ENCODE results near the gene APLN.

APLN gene

DNA sequence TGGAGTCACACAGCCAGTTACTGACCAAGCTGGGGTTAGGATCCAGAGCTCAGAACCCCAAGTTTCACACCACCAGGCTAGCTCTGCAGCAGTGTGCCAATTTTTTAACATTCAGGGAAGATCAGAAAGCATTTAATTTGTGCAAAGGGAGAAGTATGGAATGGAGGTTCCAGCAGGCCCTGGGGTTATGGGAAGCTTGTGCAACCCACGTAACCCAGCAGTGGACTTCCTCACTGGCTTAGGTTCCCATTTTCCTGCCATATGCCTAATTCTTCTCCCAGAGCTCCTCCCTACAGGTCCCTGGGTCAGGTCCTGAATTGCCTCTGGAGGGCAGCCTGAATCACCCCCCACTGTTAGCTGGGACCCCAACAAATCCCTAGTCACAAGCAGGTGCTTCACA, 14.0 kb downstream of the APLN start:
- no peak for ATAC-seq

DNA sequence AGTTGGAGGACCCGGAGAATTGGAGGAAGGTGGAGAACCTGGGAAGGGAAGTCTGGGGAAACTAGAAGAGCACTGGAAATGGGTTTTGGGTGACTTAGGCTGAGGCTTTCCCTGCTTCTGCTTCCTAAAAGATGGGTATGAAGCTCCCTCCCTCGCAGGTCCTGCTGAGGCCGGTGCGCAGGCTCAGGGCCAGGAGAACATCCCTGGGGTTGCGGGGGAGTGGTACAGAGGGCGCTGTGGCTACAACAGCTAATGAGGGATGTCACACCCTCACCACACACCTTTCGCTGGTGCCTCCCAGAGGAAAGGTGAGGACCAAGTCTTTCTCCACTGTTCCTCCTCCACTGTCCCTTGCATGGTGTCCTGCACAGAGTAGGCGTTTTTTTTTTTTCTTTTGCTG, 15.8 kb downstream of the APLN start:
- no peak for ATAC-seq

DNA sequence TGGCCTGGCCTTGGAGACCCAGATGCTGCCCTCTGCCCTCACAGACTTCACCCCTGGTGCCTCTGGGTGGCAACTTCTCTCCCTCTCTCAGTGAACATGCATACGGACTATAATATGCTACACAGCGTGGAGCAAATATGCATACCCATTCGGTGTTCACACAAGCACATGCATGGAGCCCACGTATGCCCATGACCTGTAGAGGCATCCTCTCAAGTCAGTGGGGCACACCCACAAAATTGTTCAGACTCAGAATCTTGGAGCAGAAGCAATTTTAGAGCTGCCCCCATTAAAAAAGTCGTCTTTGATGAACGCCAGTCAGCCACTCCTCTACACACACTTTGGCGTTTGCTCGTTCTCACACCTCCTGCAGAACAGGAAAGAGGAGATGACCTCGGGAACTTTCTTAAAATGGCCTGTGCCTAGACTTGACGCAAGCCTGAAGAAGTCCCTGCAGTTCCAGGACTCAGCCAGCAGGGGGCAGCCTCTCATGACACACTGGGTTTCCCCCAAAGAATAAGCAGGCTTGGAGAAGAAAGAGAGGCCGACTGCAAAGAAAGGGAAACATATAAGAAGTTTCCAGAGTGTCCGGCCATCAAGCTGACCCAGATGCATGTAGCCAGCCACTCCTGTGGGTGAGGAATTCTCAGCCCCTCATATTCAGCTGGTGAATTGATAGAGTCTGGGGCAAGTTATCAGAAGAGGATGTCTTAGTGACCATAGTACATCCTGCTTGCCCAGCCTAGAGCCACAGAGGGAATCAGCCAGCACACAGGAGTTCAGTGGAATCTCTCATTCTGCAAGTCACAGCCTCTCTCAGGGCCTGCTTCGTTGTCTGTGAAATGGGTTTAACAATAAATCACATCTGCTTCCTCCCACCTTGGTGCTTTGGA, 17.3 kb downstream of the APLN start:
- ATAC-seq, result peak; percentile 55 to 60

DNA sequence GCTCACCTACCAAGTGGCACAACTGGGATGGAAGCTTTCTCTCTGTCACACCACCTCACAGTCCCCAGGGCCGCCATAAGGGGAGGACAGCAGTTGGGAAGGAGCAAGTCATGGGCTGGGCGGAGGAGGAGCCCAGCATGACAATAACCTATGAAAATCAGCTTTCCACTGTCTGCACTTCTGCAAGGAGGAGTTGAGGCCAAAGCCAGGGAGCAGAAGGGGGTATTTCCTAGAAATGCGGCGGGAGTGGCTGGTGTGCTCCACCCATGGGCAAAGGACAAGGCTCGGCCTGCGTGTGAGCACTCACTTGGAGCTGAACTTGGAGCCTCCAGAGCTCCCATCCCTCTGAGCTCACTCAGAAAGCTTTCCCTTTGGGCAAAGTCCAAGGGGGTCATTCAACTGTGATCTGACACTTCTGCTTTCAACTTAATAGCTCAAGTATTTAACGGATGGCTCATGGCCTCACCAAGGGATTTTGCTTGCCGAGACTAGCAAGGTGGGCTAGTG, 18.5 kb downstream of the APLN start:
- ATAC-seq, result no peak

DNA sequence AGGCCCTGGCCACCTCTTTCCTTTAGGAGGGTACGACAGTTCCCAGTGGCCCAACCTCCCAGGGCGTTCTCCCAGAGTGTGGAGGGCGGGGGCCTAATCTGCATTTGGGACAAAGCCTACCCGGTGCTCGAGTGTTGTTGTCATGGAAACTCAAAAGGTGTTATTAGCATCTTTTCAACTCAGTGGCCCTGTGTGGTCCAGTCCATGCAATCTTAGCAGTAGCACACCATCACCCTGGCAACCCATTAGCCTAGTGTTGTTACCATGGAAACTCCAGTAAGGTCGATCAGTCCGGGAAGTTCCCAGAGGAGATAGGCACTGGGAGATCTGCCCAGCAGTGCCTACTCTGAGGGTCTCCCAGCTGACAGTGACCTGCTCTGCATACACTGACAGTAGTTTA, 20.2 kb downstream of the APLN start:
- no peak for ATAC-seq

DNA sequence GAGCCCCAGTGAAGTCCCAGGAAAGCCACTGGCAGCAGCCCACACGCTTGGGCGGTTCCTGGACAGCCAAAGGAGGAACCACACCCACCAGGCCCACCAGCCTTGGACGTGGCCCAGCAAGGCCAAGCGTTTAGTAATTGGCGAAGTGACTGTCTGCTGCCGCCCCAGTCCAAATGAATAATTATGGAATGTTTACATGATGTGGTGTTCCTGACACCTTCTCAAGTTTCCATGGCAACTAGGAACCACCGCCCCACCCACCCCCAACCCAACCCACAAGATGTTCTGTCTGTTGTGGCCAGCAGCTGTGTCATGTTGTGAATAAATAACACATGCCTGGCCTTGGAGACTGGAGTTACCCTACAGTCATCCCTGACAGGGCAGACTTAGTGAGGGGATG, 22.3 kb downstream of the APLN start:
- no peak for ATAC-seq

DNA sequence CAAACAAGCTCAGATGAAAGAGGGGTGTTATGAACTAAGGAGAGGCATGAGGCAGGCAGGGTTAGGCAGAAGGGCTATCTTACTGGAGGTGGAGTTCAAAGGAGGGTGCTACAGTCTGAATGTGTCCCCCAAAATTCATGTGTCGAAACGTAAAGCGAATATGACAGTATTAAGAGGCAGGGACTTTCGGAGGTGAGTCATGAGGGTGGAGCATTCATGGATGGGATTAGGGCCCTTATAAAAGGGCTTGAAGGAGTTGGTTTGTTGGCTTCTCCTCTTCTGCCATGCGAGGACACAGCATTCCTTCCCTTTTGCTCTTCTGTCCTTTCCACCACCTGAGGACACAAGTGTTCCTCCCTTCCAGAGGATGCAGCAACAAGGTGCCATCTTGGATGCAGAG, 22.9 kb downstream of the APLN start:
- ATAC-seq, result no peak

DNA sequence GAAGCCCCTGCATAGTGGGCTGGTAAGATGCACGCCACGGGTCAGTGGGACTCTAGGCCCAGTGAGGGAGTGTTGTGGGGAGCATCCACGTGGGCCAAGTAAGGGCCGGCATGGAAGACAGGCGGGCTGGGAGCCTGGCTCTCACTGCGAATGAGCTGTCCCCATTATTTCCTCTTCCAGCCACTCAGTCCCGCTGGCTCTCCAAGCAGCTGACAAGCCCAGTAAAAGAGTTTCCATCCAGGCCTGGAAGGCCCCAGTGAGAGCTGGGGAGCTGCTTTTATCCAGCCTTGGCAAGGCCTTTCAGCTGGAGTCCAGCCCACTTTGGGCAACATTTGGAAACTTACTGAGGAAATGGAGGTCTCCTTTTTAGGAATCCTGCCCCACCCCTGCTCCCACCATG, 24.9 kb downstream of the APLN start:
- ATAC-seq, result no peak

DNA sequence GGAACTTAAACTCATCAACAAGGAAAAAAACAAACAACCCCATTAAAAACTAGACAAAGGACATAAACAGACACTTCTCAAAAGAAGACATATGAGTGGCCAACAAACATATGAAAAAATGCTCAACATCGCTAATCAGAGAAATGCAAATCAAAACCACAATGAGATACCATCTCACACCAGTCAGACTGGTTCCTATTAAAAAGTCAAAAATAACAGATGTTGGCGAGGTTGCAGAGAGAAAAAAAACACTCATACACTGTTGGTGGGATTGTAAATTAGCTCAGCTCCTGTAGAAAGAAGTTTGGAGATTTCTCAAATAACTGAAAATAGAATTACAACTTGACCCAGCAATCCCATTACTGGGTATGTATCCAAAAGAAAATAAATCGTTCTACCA, 28.7 kb downstream of the APLN start:
- ATAC-seq, result no peak

DNA sequence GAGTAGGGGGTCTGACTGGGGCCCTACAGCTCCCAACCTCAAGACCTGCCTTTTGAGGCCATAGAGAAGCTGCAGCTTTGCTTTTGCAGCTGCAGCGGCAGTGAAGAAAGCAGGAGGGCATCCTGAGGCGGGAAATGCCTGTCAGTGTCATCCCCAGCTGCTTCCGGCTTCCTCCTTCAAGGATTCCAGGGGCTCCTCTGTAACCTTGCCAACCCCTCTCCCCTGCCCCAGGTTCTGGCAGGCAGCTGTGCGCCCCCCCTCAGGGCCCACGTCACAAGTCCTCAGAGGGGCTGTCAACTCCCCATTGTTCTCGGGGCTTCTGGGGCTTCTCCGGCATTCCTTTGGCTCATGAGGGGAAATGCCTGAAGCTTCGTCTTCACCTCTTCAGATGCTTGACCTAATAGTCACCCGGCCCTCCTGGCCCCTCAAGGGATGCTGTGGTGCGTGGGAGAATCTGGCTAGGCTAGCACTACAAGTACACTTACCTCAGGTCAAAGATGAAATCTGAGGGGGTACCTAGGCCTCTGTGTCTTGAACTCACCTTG, 31.9 kb downstream of the APLN start:
- ATAC-seq, result no peak

DNA sequence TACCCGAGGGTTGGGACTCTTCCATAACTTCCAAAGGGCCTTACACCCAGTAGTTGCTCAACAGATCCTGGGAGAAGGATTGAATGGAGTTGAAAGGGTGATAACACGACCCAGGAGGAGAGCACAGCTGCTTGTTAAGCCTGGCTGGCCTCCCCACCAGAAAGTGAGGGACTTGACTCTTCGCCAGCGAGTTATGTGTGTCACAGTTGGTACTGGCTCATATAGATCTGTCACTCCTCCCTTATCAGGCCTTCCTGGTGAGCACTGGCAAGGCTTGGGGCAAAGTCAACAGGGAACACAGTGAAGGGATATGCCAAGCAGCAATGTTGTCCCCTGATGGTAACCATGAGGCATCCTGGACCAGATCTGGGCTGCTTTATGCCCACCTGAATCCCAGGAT, 35.8 kb downstream of the APLN start:
- no peak for ATAC-seq

DNA sequence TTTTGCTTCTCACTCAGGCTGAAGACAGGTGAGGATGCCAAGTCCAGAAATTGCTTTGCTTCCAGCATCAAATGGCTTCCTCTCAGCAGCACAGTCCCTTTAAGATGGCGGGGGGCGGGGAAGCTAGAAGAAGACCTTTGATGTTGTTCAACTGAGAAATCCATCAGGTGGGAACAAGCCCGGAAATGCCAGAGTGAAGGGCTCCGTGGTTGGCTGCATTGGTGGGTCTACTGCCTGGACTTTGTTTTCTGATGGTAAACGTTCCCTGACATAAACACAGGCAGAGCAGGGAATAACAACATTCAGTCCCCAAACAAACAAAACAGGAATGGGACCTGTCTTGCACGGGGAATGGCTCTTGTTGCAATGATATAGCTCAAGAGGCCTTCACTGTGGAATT, 37.3 kb downstream of the APLN start:
- ATAC-seq, result no peak

DNA sequence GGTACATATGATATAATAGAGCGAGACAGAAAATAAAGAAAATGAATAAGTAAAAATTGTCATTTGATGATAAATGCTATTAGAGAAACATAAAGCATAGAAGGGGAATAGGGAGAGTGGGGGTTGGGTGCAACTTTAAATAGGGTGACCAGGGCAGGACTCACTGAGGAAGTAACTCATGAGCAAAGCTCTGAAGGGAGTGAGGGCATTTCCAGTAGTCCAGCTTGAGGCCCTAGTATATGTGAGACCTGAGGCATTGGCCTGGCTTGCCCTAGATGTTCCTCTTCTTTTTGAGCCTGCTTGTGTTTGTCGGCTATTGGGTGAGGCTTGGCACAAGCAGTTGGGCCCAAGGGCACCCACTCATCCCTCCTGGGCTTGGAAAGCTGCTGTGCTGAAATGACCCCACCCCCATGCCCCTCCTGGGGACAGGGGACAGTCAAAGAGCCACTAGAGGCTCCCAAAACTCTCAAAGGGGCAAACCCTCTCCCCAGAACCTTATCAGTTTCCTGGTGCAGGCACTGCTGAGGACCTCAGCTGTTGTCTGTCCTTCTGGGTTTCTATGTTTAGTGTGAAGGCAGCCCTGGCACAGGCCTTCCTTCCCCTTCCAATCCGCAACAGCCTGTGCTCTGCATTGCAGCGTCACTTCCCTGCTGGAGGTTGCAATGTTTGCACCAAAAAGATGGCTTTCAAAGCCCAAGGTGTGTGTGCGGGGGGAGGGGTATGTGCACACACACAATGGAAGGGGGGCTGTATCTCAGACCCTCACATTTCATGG, 40.1 kb downstream of the APLN start:
- ATAC-seq, result no peak

DNA sequence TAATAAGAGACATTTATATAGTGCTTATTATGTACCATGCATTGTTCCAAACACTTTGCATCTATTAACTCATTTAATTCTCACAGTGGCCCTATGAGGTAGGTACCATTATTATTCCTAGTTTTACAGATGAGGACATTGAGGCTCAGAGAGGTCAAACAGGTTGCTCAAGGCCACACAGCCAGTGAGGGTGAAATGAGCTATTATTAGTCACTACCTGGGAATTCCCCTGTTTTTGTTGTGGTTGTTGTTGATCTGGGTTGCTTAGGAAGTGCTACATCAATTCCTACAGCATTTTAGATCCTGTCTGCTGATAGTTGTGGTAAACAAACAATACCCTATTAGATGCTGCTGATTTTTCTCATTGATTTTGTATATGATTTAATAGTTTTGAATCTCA, 41.2 kb downstream of the APLN start:
- ATAC-seq, result no peak

DNA sequence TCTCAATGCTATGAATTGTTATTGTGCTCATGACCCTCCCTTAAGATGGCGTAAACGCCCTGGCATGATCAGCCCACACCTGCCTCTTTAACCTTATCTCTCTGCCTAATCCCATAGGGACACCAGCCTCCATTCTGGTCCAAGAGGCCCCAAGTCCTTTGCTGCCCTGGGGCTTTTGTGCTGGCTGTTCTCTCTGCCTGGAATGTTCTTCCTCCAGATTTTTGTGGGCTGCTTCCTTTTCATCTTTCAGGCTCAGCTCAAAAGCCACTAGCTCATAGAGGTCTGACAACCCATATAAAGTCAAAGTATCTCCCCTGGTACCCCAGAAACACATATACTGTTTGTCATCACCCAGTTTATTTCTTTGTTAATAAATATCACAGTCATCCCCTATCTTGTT, 42.4 kb downstream of the APLN start:
- ATAC-seq, result no peak

DNA sequence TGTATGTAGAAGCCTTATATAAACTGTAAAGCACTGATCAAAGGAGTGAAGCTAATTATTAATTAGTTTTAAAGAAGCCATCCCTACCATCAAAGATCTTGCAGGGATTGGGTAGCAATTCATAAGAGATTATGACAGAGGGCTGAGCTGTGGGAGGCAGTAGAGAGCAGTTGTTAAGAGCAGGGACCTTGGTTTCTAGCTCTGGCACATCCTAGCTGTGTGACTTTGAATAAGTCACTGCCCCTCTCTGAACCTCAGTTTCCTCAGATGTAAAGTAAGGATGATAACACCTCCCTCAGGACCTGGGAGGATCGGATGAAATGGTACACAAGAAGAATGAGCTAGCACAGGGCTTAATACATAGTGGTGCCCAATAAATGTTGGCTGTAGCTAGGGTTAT, 45.4 kb downstream of the APLN start:
- ATAC-seq, result no peak

DNA sequence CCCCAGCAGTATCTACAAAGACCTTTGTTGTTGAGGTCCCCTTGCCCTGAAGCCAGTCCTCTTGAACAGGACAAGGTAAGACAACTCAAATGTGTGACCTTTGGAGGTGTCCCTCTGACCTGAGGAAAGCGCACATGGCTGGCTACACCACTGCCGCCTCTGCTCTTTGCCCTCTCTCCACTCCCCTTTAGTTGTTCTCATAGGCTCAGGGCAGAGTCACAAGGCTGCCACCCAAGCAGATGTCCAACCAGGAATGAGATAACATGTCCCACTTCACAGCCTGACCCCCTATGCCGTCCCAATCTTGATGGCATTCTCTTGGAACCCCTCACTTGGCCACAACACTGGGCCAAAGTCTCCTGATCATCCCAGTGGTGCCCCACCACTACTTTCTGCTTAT, 46.3 kb downstream of the APLN start:
- ATAC-seq, result no peak

DNA sequence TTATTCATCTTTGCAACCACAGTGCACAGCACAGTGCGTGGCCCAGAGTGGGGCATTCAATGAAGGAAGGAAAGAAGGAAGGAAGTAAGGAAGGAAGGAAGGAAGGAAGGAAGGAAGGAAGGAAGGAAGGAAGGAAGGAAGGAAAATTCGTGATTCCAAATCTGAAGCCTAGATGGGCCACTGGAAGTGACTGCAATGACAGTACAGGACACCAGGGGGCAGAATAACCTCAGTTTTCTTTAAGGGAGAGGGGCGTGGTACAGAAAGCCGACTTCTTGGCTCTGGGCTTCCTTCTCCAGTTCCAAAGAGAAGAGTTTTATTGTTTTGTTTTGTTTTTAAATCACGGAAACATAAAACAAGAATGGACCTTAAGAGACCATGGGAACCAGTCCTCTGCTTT, 47.8 kb downstream of the APLN start:
- ATAC-seq, result peak in 1 of 2 donors; percentile 46

DNA sequence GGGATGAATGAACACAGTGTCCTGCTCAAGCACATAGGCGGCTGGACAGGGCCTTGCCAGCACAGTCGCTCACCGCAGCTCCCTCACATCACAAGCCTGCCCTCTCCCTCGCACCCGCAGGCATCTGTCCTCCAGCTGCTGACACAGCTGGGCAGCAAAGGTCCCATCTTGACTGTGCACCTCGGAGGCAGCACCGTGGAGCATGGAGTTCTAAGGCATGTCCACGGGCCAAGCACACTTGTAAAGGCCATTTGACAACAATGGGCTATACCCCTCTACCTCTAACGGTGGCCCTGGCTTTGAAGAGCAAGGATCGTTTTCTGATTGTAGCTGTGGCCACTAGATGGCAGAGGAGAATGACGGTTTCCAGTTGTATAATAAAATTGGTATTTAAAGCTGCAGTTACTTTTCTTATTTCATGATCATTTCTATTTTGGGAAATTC, 53.8 kb downstream of the APLN start:
- no peak for ATAC-seq

DNA sequence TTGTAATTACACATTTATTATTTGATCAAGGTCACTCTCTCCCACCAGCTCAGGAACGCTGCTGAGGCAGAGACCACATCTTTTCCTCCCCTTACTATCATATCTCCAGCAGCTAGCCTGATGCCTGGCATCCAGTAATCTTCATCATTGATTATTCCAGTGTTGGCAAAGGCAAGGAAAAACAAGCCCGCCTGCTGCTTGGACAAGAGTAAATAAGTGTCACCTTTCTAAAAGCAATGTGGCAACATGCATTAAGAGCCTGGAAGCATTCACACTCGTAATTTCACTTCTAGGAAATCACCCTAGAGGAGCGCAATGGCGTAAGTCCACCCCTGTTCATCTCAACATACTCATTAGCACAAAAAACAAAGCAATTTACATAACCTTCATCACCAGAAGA, 54.8 kb downstream of the APLN start:
- ATAC-seq, result no peak

DNA sequence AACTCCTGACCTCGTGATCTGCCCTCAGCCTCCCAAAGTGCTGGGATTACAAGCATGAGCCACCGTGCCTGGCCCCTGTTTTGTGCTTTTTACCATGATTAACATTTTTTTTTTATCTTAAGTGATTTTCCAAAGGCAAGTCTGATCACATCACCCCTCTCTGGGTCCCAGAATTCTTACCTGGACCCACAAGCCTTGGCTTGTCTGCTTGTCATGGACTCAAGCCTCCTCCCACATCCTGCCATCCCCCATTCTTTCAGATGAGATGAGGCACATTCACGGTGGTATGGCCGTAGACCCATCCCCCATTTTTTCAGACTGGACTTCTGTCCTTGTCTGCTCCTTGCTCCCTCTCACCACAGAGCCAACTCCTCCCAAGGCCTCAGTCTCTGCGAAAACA, 55.3 kb downstream of the APLN start:
- ATAC-seq, result no peak

DNA sequence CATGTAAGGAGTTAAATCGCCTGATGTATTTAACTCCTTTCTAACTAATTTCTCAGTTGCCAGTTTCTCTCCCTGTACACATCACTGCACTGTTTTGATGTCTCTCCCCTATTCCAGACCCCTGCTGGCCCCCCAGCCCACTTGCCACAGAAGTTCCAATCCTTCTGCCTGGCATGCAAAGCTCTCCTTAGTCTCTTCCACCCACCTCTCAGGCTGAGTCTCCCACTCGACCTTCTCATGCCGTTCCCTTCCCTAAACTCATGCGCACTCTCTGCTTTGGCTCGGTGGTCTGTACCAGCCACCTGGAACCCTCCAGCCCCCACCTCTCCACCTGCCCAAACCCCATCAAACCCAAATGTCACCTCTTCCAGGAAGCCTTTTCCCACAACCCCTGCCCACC, 56.9 kb downstream of the APLN start:
- ATAC-seq, result no peak

DNA sequence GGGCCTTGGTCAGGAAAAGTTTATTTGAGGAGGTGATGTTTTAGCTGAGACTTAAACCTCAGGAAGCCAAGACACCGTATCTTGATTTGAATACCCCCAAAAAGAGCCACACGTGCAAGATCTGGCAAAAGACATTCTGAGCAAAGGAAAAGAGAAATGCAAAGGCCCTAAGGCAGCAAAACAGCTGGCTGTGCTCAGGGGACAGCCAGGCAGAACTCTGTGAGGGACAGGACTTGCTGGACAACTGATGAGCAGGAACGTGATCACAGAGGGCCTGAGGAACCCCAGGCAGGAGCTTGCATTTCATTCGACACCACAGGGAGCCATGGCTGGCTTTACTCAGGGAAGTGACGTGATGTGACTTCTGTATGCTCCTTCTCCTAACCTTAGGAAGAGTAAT, 58.7 kb downstream of the APLN start:
- ATAC-seq, result no peak
